HepG2 (cell line): Measurements from ENCODE around the gene DLX5. TPM values are rescaled to one million over a fixed set of nuclear protein-coding genes. Genes with fewer than 3 reads are reported as not detected.

Experiments used
- ETV6 ChIP-seq: sonication (generic); formaldehyde crosslinking; conservative IDR thresholded peaks from 2 replicates; pipeline ENCODE4 v1.4.0; 2020; ENCODE audit warnings: missing genetic modification reagents
- HDAC1 ChIP-seq: sonication (generic); formaldehyde crosslinking; IDR thresholded peaks from 2 replicates; pipeline ENCODE4 v1.5.1; 2020; ENCODE audit warnings: mild to moderate bottlenecking, missing genetic modification reagents
- HIVEP1 ChIP-seq: sonication (generic); formaldehyde crosslinking; IDR thresholded peaks from 2 replicates; pipeline ENCODE4 v1.4.0; 2020; ENCODE audit warnings: mild to moderate bottlenecking, missing genetic modification reagents
- LBX2 ChIP-seq: sonication (generic); formaldehyde crosslinking; IDR thresholded peaks from 2 replicates; pipeline ENCODE4 v1.5.0; 2020; ENCODE audit warnings: missing genetic modification reagents, mild to moderate bottlenecking, borderline replicate concordance
- NR2F2 ChIP-seq: IDR thresholded peaks from 2 replicates; pipeline ENCODE4 v1.6.1; 2012; ENCODE audit warnings: low read depth, inconsistent platforms, borderline replicate concordance
- TEAD3 ChIP-seq: optimal IDR thresholded peaks from 2 replicates; pipeline ENCODE3; 2016; ENCODE audit warnings: borderline replicate concordance
- TRAFD1 ChIP-seq: sonication (generic); formaldehyde crosslinking; IDR thresholded peaks from 2 replicates; pipeline ENCODE4 v1.5.1; 2020; ENCODE audit warnings: missing genetic modification reagents, mild to moderate bottlenecking, borderline replicate concordance
- ZBTB39 ChIP-seq: sonication (generic); formaldehyde crosslinking; IDR thresholded peaks from 2 replicates; pipeline ENCODE4 v1.5.0; 2020; ENCODE audit warnings: missing genetic modification reagents
- ZBTB7A ChIP-seq: sonication (generic); formaldehyde crosslinking; IDR thresholded peaks from 2 replicates; pipeline ENCODE4 v1.8.0; 2022; ENCODE audit warnings: mild to moderate bottlenecking, missing genetic modification reagents
- ZFP90 ChIP-seq: sonication (generic); formaldehyde crosslinking; IDR thresholded peaks from 2 replicates; pipeline ENCODE4 v1.8.0; 2022; ENCODE audit warnings: missing genetic modification reagents, mild to moderate bottlenecking, inconsistent platforms, borderline replicate concordance
- ZHX1 ChIP-seq: sonication (generic); formaldehyde crosslinking; IDR thresholded peaks from 2 replicates; pipeline ENCODE4 v1.8.1; 2022; ENCODE audit warnings: low read depth, mild to moderate bottlenecking, missing genetic modification reagents
- ZNF18 ChIP-seq: sonication (generic); formaldehyde crosslinking; IDR thresholded peaks from 2 replicates; pipeline ENCODE4 v1.8.0; 2022; ENCODE audit warnings: mild to moderate bottlenecking, missing genetic modification reagents; ENCODE audit not compliant: insufficient replicate concordance
- ZNF34 ChIP-seq: sonication (generic); formaldehyde crosslinking; IDR thresholded peaks from 2 replicates; pipeline ENCODE4 v1.4.0; 2020; ENCODE audit warnings: mild to moderate bottlenecking, missing genetic modification reagents, borderline replicate concordance
- ZNF616 ChIP-seq: sonication (generic); formaldehyde crosslinking; IDR thresholded peaks from 2 replicates; pipeline ENCODE4 v1.5.0; 2020; ENCODE audit warnings: low read depth, mild to moderate bottlenecking, missing genetic modification reagents
- ZNF800 ChIP-seq: sonication (generic); formaldehyde crosslinking; IDR thresholded peaks from 2 replicates; pipeline ENCODE4 v1.4.0; 2020; ENCODE audit warnings: missing genetic modification reagents
- ZSCAN21 ChIP-seq: sonication (generic); formaldehyde crosslinking; IDR thresholded peaks from 2 replicates; pipeline ENCODE4 v1.8.0; 2022; ENCODE audit warnings: mild to moderate bottlenecking, missing genetic modification reagents, moderate library complexity, borderline replicate concordance
- ZSCAN25 ChIP-seq: sonication (generic); formaldehyde crosslinking; IDR thresholded peaks from 2 replicates; pipeline ENCODE4 v1.8.0; 2022; ENCODE audit warnings: mild to moderate bottlenecking, missing genetic modification reagents
- polyA plus RNA-seq, 8 experiments: library from polyadenylated mRNA; depleted of rRNA in 3 of 8; stranded (reverse) in 7 of 8; unstranded in 1 of 8; fragments of >200 nt; fragmentation: Illumina TruSeq in 4 of 8; extraction: Trizol in 4 of 8; gene quantifications; 2 replicates each; pipeline versions ENCODE4 v1.2.1 to v1.2.3, GENCODE V29; 2011 to 2016; ENCODE audit warnings: low read depth in 4 of 8, missing spikeins in 1 of 8, mixed read lengths in 1 of 8; ENCODE audit not compliant: insufficient read depth in 1 of 8
- total RNA-seq, 5 experiments: library from RNA; depleted of rRNA; stranded (reverse); fragments of >200 nt; fragmentation: Illumina TruSeq; extraction: Trizol; gene quantifications; 2 replicates each; pipeline ENCODE4 v1.2.3, GENCODE V29; 2016; ENCODE audit warnings: low read depth in 1 of 5

Gene DLX5
- total and polyA plus RNA-seq, 2 of the 13 experiments (the other 11 are each of a cell fraction or from before 2014, with no cell fraction given), result not detected

GRCh38 chr7:97006816-97007582, 17.6 kb downstream of the DLX5 start (continued):
- TF ChIP-seq LBX2 (CRISPR knock-in tag), result no peak
- no peak for TF ChIP-seq TRAFD1 (CRISPR knock-in tag)
- TF ChIP-seq ZHX1 (CRISPR knock-in tag), result no peak
- no peak for TF ChIP-seq NR2F2
- no peak for TF ChIP-seq ETV6 (CRISPR knock-in tag)
- peak; percentile 46; the same call in 1 of the 2 replicates for TF ChIP-seq ZFP90 (CRISPR knock-in tag)
- TF ChIP-seq HIVEP1 (CRISPR knock-in tag), result no peak
- TF ChIP-seq ZNF800, result peak; percentile 70; the same call in 1 of the 2 replicates
- TF ChIP-seq ZNF18 (CRISPR knock-in tag), result no peak
- TF ChIP-seq ZSCAN21, result no peak
- TF ChIP-seq ZBTB7A (CRISPR knock-in tag), result no peak
- TF ChIP-seq ZNF34 (CRISPR knock-in tag), result no peak
- TF ChIP-seq ZSCAN25 (CRISPR knock-in tag), result no peak
- no peak for TF ChIP-seq ZBTB39 (CRISPR knock-in tag)
- no peak; the same call in 1 of the 2 replicates for TF ChIP-seq ZNF616 (CRISPR knock-in tag)
- TF ChIP-seq HDAC1 (CRISPR knock-in tag), result no peak
- TF ChIP-seq TEAD3 (CRISPR knock-in tag), result no peak
